Activated T-helper 1 cell treated with anti-CD3 and anti-CD28 coated beads, Interleukin-2, amount 50 U/mL, for 16 hours (primary cell): ENCODE data around the gene STKLD1.
"Not testable (repeated sequence)": the region's sequence is repeated elsewhere in the genome, so short reads cannot be mapped to it uniquely, and the experiment has no call there.

Source experiments
- DNase-seq, 2 donors: peaks; one replicate each; pipeline ENCODE4 v3.0.0-alpha.2; 2020; ENCODE audit warnings: low read depth in 1 of 2, low spot score in 1 of 2

STKLD1 gene

DNA sequence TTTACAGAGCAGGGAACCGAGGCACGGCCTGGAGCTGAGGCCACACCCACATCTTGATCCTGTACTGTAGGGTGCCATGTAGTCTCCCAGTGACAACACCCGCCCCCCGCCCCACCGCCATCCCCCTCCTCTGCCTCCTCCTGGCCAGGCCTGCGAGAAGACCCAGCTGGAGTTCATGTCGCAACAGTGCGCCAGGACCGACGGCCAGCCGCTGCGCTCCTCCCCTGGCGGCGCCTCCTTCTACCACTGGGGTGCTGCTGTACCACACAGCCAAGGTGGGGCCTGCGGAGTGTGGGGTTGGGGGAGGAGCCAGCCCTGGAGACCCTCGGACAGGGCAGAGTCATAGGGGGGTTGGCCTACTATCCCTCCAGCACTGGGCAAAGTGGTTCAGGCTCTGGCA lies 60.5 kb downstream of the STKLD1 start:
- DNase-seq: no peak

DNA sequence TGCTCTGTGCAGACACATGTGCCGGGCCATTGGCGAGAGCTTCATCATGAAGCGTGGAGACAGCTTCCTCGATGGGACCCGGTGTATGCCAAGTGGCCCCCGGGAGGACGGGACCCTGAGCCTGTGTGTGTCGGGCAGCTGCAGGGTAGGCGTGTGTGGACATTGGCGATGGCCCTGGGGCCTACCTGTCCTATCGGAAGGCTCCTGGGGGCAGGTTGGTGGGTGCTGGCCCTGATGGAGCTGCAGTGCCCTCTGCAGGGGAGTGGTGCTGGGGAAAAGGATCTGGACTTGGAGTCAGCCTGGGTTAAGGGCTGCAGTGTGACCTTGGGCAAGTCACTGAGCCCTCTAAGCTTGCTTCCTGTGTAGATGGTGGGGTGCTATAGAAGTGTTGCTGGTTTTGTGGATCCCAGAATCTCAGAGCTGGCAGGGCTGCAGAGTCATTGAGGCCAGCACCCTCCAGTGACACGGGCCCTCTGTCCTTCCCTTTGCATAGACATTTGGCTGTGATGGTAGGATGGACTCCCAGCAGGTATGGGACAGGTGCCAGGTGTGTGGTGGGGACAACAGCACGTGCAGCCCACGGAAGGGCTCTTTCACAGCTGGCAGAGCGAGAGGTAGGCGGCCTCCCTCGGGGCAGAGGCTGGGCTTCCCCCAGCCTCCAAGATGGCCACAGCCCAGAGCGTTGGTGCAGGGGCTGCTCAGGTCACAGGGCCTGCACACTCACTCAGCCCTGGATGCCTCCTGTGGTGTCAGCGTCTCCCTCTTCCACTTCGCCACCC lies 61.8 kb downstream of the STKLD1 start:
- DNase-seq: no peak

DNA sequence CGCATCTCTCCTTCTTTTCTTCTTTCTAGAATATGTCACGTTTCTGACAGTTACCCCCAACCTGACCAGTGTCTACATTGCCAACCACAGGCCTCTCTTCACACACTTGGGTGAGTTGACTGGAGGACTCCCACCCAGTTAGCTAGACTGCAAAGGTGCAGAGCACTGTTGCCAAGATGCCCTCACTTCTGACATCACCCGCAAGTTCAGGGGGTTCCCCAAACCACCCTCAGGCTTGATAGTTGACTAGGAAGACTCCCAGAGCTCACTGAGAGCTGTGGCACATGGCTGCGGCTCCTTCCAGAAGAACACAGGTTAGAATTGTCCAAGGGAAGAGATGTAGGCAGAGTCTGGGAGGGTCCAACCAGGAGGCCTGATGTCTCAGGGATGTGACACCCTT lies 63.2 kb downstream of the STKLD1 start:
- DNase-seq: no peak

DNA sequence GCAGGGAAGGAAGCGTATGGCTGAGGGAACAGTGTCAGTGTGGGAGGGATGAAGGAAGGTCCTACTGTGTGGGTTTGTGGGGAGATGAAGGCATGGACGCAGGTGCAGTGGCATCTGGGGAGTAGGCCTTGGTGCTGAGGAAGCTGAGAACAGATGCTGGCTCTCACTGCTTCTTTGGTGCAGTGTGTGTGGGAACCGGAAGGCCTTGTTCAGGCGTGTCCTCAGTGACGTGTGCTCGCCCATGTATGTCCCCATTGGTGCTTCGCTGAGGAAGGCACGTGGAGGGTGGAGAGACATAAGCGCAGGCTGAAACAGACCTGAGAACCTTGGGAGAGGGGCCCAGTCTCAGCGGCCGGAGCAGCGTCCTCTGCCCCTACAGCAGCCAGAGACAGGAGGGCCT lies 64.7 kb downstream of the STKLD1 start:
- no peak for DNase-seq

DNA sequence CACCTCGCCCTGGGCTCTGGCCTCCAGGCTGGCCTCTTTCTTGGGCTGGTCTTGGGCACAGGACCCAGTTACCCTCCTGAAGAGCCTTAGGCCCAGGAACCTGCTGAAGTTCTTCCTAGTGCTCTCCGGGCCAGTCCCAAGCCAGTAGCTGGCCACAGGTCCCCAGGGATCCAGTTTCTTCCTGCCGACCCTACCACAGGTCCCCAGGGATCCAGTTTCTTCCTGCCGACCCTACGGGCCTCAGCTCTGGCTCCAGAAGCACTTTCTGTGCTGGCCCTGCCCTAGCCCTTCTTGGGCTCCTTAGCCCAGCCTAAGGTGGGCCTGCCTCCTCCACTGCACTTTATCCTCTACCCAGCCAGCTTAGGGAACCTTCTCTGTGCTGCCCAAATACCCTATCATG lies 65.4 kb downstream of the STKLD1 start:
- DNase-seq: no peak

DNA sequence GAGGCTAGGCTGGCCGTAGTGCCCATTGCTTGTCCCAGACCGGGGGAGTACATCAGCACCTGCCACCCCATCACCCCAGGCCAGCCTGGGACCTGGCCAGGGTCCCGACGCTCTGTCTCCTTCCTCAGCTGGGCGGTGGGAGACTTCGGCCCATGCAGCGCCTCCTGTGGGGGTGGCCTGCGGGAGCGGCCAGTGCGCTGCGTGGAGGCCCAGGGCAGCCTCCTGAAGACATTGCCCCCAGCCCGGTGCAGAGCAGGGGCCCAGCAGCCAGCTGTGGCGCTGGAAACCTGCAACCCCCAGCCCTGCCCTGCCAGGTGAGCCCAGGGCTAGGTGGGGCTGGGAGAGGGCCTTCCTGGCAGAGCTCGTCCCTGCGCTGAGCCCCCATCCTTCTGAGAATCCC lies 67.1 kb downstream of the STKLD1 start:
- DNase-seq: no peak

DNA sequence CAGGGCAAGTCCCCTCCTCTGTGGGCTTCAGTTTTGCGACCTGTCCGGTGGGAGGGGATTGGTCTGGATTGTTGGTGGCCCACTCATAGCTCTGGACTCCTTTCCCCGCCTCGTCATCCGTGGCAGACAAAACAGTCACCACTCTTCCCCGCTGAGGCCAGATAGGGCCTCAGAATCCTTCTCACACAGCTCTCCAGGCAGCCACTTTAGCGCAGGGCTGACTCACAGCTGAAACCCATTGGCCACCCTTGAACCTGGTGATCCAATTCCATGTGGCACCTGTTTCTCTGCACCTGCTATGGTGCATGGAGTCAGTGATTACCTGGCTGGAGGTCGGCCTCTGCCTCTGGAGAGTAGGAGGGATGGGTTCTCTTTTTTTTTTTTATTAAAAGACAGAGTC lies 67.8 kb downstream of the STKLD1 start:
- DNase-seq: no peak

DNA sequence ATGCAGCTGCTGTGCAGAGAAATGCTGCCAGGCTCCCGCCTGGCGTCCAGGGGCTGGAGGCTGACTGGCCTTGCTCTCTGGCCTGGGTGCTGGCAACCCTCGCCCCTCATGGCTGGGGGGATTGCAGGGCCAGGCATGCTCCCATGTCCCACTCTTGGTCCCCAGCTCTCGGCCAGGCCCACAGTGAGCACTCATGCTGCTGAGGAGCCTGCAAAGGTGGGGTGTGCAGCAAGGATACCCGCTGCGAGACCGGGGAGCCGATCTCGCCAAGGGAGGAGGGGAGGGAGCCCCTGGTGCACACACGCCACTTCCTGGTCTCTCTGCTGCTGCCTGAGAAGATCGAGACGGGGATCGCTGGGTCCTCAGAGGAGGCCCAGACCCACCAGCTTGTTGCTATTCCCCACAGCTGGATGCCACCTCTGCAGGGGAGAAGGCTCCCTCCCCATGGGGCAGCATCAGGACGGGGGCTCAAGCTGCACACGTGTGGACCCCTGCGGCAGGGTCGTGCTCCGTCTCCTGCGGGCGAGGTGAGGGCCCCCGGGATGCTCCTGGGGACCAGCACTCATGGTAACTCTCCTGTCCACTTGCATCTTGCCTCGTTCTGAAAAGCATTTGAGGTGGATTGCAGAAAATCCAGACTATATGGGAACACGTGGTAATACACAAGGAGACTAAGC lies 69.3 kb downstream of the STKLD1 start:
- no peak for DNase-seq

DNA sequence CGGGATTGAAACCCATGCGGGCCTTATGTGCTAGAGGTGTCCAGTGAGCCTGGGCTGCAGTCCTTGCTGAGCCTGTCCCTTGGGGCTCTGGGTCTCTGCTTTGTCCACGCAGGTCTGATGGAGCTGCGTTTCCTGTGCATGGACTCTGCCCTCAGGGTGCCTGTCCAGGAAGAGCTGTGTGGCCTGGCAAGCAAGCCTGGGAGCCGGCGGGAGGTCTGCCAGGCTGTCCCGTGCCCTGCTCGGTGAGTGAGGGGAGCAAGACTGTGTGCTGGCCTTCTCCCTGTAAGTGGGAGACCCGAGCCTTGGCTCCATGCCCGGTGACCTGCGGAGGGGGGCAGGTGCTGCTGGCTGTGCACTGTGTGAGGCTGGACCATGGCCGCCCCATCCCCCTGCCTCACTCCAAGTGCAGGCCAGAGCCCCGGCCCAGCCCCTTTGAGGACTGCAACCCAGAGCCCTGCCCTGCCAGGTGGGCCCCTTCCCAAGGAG lies 72.4 kb downstream of the STKLD1 start:
- DNase-seq: no peak

DNA sequence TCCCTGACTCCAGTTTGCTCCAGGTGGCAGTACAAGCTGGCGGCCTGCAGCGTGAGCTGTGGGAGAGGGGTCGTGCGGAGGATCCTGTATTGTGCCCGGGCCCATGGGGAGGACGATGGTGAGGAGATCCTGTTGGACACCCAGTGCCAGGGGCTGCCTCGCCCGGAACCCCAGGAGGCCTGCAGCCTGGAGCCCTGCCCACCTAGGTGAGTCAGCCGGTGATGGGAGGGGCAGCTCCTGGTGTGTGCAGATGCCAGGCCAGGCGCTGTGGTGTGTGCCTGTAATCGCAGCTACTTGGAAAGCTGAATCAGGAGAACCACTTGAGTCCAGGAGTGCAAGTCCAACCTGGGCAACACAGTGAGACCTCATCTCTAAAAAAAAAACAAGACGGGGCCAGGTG lies 73.6 kb downstream of the STKLD1 start:
- no peak for DNase-seq

DNA sequence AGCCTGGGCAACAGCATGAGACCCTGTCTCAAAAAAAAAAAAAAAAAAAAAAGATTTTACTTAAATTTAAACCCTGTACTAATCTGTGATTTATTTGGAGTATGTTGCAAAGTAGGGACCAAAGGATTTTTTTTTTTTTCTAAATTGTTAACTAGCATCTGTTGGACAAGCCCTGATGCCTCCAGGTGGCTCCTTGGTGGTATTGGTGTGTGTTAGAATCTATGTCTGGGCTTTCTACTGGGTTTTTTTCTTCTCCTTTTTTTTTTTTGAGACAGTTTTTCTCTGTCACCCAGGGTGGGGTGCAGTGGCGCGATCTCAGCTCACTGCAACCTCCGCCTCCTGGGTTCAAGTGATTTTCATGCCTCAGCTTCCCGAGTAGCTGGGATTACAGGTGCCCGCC lies 75.7 kb downstream of the STKLD1 start:
- DNase-seq: not testable (repeated sequence)

DNA sequence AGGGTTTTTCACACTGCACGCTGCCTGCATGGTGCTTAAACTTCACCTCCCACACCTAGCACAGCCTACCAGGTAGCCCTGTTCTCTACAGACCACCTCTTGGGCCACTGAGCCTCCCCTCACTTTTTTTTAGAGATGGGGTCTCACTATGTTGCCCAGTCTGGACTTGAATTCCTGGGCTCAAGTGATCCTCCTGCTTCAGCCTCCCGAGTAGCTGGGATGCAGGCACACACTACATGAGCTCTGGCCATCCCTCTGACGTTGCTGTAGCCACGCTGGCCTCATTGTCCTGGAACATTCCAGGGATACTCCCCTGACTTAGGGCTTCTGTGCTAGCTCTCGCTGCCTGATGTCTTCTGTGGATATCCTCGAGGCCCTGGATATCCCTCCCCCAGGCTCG lies 76.4 kb downstream of the STKLD1 start:
- no peak for DNase-seq

DNA sequence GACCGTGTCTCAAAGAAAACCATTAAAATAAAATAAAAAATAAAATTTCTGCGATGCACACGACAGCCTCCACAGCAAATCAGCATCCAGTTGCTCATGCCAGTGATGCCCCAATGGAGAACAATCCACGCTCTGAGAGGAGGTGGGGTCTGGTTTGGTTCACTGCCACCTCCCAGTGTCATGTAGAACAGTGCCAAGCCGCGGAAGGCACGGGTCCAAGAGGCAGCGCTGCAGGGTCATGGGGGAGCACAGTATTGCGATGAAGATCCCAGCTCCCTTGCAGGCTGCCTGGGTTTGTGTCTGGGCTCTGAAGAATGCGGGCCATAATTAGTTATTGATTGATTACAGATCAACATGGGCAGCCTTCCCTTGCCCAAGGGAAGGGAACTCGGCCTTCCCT lies 77.5 kb downstream of the STKLD1 start:
- no peak for DNase-seq

DNA sequence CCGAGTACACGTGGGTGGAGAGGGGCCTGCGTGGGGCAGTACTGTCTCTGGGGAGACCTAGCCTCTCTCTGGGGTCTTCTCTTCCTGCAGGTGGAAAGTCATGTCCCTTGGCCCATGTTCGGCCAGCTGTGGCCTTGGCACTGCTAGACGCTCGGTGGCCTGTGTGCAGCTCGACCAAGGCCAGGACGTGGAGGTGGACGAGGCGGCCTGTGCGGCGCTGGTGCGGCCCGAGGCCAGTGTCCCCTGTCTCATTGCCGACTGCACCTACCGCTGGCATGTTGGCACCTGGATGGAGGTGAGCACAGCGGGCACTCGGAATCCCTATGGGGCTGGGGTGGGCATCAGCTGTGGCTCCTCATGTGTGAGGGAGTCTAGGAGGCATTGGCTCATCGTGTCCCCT lies 78.2 kb downstream of the STKLD1 start:
- DNase-seq: no peak

DNA sequence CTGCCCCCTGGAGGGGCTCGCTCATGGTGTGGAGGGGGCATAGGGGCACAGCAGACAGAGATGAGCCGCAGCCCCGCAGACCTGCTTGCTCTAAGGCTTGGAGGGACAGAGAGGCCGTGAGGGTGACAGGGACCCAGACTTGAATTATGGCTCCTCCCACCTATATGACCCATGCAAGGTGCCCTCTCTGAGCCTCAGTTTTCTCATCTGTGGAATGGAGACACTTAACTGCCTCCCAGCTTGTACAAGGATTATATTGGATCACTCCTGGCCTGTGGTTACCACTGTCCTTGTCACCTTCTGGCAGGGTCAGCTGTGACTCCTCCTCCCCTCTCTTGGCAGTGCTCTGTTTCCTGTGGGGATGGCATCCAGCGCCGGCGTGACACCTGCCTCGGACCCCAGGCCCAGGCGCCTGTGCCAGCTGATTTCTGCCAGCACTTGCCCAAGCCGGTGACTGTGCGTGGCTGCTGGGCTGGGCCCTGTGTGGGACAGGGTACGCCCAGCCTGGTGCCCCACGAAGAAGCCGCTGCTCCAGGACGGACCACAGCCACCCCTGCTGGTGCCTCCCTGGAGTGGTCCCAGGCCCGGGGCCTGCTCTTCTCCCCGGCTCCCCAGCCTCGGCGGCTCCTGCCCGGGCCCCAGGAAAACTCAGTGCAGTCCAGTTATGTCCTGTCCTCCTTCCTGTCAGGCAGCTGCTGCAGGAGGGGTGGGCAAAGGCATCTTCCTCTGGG lies 78.9 kb downstream of the STKLD1 start:
- DNase-seq: no peak
